Fibroblast of mammary gland (primary cell): ENCODE data around the gene GSC2.

Experiments used
- DNase-seq: peaks from one replicate; pipeline ENCODE4 v3.0.0-alpha.2; 2010; ENCODE audit warnings: low read depth
- H3K4me3 ChIP-seq: 2 replicates; pipeline ENCODE4 v1.5.1; 2011; ENCODE audit warnings: low read depth, mild to moderate bottlenecking, low read length, moderate library complexity; ENCODE audit not compliant: control insufficient read depth
- CTCF ChIP-seq: conservative IDR thresholded peaks from 2 replicates; pipeline ENCODE4 v1.5.1; 2011; ENCODE audit warnings: low read depth, low read length, inconsistent platforms; ENCODE audit not compliant: control insufficient read depth, insufficient read depth

GSC2 gene

GRCh38 chr22:19173047-19174035 lies 23.2 kb upstream of the GSC2 start:
- TF ChIP-seq CTCF, result no peak
- peak; percentile 25 for DNase-seq
- H3K4me3 ChIP-seq, result peak overlapping the region; percentile 90

GRCh38 chr22:19172213-19173046 lies 22.3 kb upstream of the GSC2 start:
- no peak for TF ChIP-seq CTCF
- no peak for DNase-seq
- H3K4me3 ChIP-seq, result peak overlapping the region; percentile 90

GRCh38 chr22:19169947-19170318 lies 19.8 kb upstream of the GSC2 start:
- DNase-seq, result no peak
- no peak for TF ChIP-seq CTCF
- H3K4me3 ChIP-seq, result peak overlapping the region; percentile 34

GRCh38 chr22:19169002-19169946 lies 19.2 kb upstream of the GSC2 start:
- peak overlapping the region; percentile 34 for H3K4me3 ChIP-seq
- DNase-seq, result no peak
- no peak for TF ChIP-seq CTCF

- no peak for TF ChIP-seq CTCF
- DNase-seq, result no peak
Measured at GRCh38 chr22:19168088-19168890, 18.2 kb upstream of the GSC2 start.

More at GRCh38 chr22:19168088-19168890, 18.2 kb upstream of the GSC2 start:
- H3K4me3 ChIP-seq, result no peak overlapping the region
